Subcutaneous abdominal adipose tissue (tissue), 5 donors: ENCODE results near the gene LRPAP1.

Source experiments
- H3K27ac ChIP-seq: one replicate; pipeline ENCODE4 v1.7.0; 2013; ENCODE audit warnings: low read depth, mild to moderate bottlenecking, inconsistent platforms, low read length, moderate library complexity
- H3K27me3 ChIP-seq, 5 donors: one replicate each; pipeline ENCODE4 v1.7.0; 2013; ENCODE audit warnings: low read length in 5 of 5, inconsistent platforms in 1 of 5; ENCODE audit not compliant: control insufficient read depth in 5 of 5, insufficient read depth in 4 of 5
- H3K36me3 ChIP-seq, 5 donors: one replicate each; pipeline ENCODE4 v1.7.0; 2013; ENCODE audit warnings: low read length in 5 of 5; ENCODE audit not compliant: control insufficient read depth in 5 of 5, insufficient read depth in 5 of 5
- H3K4me1 ChIP-seq, 5 donors: one replicate each; pipeline ENCODE4 v1.7.0; 2013; ENCODE audit warnings: low read length in 5 of 5, mild to moderate bottlenecking in 3 of 5, moderate library complexity in 1 of 5; ENCODE audit not compliant: control insufficient read depth in 5 of 5, insufficient read depth in 5 of 5
- H3K4me3 ChIP-seq, 5 donors: one replicate each; pipeline ENCODE4 v1.7.0; 2013; ENCODE audit warnings: low read length in 5 of 5, low read depth in 1 of 5
- H3K9ac ChIP-seq, 5 donors: one replicate each; pipeline ENCODE4 v1.7.0; 2013; ENCODE audit warnings: low read length in 5 of 5, mild to moderate bottlenecking in 4 of 5, moderate library complexity in 3 of 5
- H3K9me3 ChIP-seq, 5 donors: one replicate each; pipeline ENCODE4 v1.7.0; 2013; ENCODE audit warnings: low read length in 5 of 5; ENCODE audit not compliant: control insufficient read depth in 5 of 5
- donor health status: healthy.
- donor health status: healthy.
- donor health status: healthy.
- donor health status: healthy.
- donor health status: healthy.

LRPAP1 gene

GRCh38 chr4:3473996-3474765 lies 58.0 kb downstream of the LRPAP1 start:
- Histone ChIP-seq H3K9ac (no peak overlapping the region), H3K4me3 (no peak overlapping the region), H3K27ac (no peak overlapping the region), H3K27me3 (peaks cover 20 to 42% (median 21%) of the 10 kb centered on the region in 5 donors), H3K9me3 (no peaks in the 10 kb centered on the region), H3K36me3 (no peaks in the 10 kb centered on the region), H3K4me1 (no peaks in the 10 kb centered on the region)

- no peak overlapping the region for H3K4me3 ChIP-seq
- no peak overlapping the region for H3K27ac ChIP-seq
- peaks cover 0 to under 1% (median 0%) of the 10 kb centered on the region in 5 donors for H3K9me3 ChIP-seq
- no peak overlapping the region for H3K9ac ChIP-seq
- no peaks in the 10 kb centered on the region for H3K4me1 ChIP-seq
- H3K27me3 ChIP-seq = peaks cover 13 to 37% (median 21%) of the 10 kb centered on the region in 5 donors
- H3K36me3 ChIP-seq = no peaks in the 10 kb centered on the region
These were observed 58.9 kb downstream of the LRPAP1 start for GRCh38 chr4:3473181-3473950.

- Histone ChIP-seq H3K4me3 (no peak overlapping the region), H3K36me3 (no peaks in the 10 kb centered on the region), H3K9me3 (peaks cover 0 to 4% (median 0%) of the 10 kb centered on the region in 5 donors), H3K27me3 (peaks cover 13 to 31% (median 16%) of the 10 kb centered on the region in 5 donors), H3K9ac (no peak overlapping the region), H3K27ac (no peak overlapping the region), H3K4me1 (no peaks in the 10 kb centered on the region)
These were observed 59.6 kb downstream of the LRPAP1 start for GRCh38 chr4:3472411-3473141.

- Histone ChIP-seq H3K9ac (no peak overlapping the region), H3K36me3 (no peaks in the 10 kb centered on the region), H3K27me3 (peaks cover 9 to 29% (median 14%) of the 10 kb centered on the region in 5 donors), H3K27ac (no peak overlapping the region), H3K9me3 (peaks cover 0 to 4% (median 0%) of the 10 kb centered on the region in 5 donors), H3K4me1 (no peaks in the 10 kb centered on the region), H3K4me3 (no peak overlapping the region)
These were observed 60.3 kb downstream of the LRPAP1 start for GRCh38 chr4:3471886-3472285.

DNA sequence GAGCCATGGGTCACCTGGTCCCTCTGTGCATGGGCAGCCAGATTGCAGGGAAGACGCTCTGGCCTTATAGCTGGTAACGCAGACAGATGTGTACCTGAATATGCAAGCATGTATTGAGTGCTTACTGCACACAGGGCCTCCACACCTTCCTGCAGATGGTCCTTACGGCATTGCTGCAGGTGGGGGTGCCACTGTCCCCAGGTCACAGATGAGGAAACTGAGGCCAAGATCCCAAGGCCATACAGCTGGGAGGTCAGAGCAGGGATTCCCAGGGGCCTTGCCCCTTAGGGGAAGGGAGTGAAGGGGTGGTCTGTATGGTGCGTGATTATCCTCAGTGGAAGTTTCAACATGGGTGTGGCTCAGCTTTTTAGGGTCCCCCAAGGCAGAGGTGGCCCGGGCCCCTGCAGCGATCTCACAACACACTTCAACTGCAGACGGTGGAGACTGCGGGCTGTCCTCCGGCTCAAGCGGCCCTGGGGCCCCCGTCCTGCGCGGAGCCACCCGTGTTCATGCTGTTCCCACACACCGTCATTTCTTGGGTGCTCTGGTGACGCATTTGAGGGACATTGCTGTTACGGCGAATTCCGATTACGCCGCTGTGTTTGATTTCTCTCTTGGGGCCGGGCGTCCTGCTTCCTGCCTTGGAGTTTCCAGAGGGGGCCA lies 61.0 kb downstream of the LRPAP1 start:
- H3K9ac ChIP-seq = no peak overlapping the region
- H3K36me3 ChIP-seq = no peaks in the 10 kb centered on the region
- no peaks in the 10 kb centered on the region for H3K4me1 ChIP-seq
- peaks cover 0 to 4% (median 0%) of the 10 kb centered on the region in 5 donors for H3K9me3 ChIP-seq
- H3K4me3 ChIP-seq = no peak overlapping the region
- H3K27ac ChIP-seq = no peak overlapping the region
- H3K27me3 ChIP-seq = peaks cover 9 to 29% (median 15%) of the 10 kb centered on the region in 5 donors

- Histone ChIP-seq H3K36me3 (no peaks in the 10 kb centered on the region), H3K9ac (no peak overlapping the region), H3K27me3 (peaks cover 10 to 25% (median 18%) of the 10 kb centered on the region in 5 donors), H3K9me3 (peaks cover 0 to 4% (median 0%) of the 10 kb centered on the region in 5 donors), H3K4me1 (no peaks in the 10 kb centered on the region), H3K27ac (no peak overlapping the region), H3K4me3 (no peak overlapping the region)
These were observed 61.8 kb downstream of the LRPAP1 start for GRCh38 chr4:3470244-3471097.

- Histone ChIP-seq H3K27ac (no peak overlapping the region), H3K36me3 (no peaks in the 10 kb centered on the region), H3K4me1 (no peaks in the 10 kb centered on the region), H3K4me3 (no peak overlapping the region), H3K9me3 (peaks cover 0 to 4% (median 0%) of the 10 kb centered on the region in 5 donors), H3K9ac (no peak overlapping the region), H3K27me3 (peaks cover 5 to 28% (median 19%) of the 10 kb centered on the region in 5 donors)
These were observed 62.6 kb downstream of the LRPAP1 start for GRCh38 chr4:3469386-3470243.

- Histone ChIP-seq H3K4me1 (peaks cover 0 to under 1% (median 0%) of the 10 kb centered on the region in 5 donors), H3K9ac (no peak overlapping the region), H3K27me3 (peaks cover 5 to 36% (median 21%) of the 10 kb centered on the region in 5 donors)
These were observed 63.4 kb downstream of the LRPAP1 start for GRCh38 chr4:3468804-3469203.

More at GRCh38 chr4:3468804-3469203, 63.4 kb downstream of the LRPAP1 start:
- no peak overlapping the region for H3K4me3 ChIP-seq
- no peak overlapping the region for H3K27ac ChIP-seq
- peaks cover 0 to 4% (median 0%) of the 10 kb centered on the region in 5 donors for H3K9me3 ChIP-seq
- no peaks in the 10 kb centered on the region for H3K36me3 ChIP-seq
